Fibroblast of lung (primary cell): Measurements from ENCODE around the gene PTPRM. TPM values are rescaled to one million over a fixed set of nuclear protein-coding genes. Genes with fewer than 3 reads are reported as not detected.

Source experiments
- DNase-seq, 2 donors: peaks; one replicate each; pipeline versions ENCODE4 v3.0.0 to v3.0.0-alpha.2; 2010; ENCODE audit warnings: low read depth in 2 of 2
- H2AFZ ChIP-seq: 2 replicates; pipeline ENCODE4 v1.5.1; 2012; ENCODE audit warnings: low read length, control low read depth, inconsistent platforms
- H3K27ac ChIP-seq: 2 replicates; pipeline ENCODE4 v1.5.1; 2011; ENCODE audit warnings: low read length, control low read depth; ENCODE audit not compliant: insufficient read depth
- H3K27me3 ChIP-seq: 2 replicates; pipeline ENCODE4 v1.5.1; 2011; ENCODE audit warnings: mild to moderate bottlenecking, low read length; ENCODE audit not compliant: control insufficient read depth, insufficient read depth
- H3K36me3 ChIP-seq: 2 replicates; pipeline ENCODE4 v1.5.1; 2011; ENCODE audit warnings: low read length; ENCODE audit not compliant: control insufficient read depth, insufficient read depth
- H3K4me1 ChIP-seq: 2 replicates; pipeline ENCODE4 v1.5.1; 2011; ENCODE audit warnings: low read length; ENCODE audit not compliant: control insufficient read depth, insufficient read depth; ENCODE audit errors: extremely low read depth
- H3K4me2 ChIP-seq: 2 replicates; pipeline ENCODE4 v1.5.1; 2011; ENCODE audit warnings: low read length, control low read depth; ENCODE audit not compliant: insufficient read depth; ENCODE audit errors: extremely low read depth
- H3K4me3 ChIP-seq, 4 experiments: fragments of 200-600 bp in 1 of 4; sonication (generic) in 1 of 4; replicated peaks in 1 of 4; 2 replicates each; pipeline ENCODE4 v1.5.1; 2011 to 2016; ENCODE audit warnings: low read length in 4 of 4, low read depth in 3 of 4, mild to moderate bottlenecking in 3 of 4, control low read depth in 2 of 4, inconsistent platforms in 1 of 4, mixed read lengths in 1 of 4; ENCODE audit not compliant: insufficient read depth in 1 of 4; ENCODE audit errors: control extremely low read depth in 1 of 4
- H3K79me2 ChIP-seq: 2 replicates; pipeline ENCODE4 v1.5.1; 2012; ENCODE audit warnings: mild to moderate bottlenecking, low read length, inconsistent platforms; ENCODE audit not compliant: control insufficient read depth, insufficient read depth
- H3K9ac ChIP-seq: 2 replicates; pipeline ENCODE4 v1.5.1; 2011; ENCODE audit warnings: mild to moderate bottlenecking, low read length, control low read depth; ENCODE audit not compliant: insufficient read depth
- H3K9me3 ChIP-seq: 2 replicates; pipeline ENCODE4 v1.5.1; 2012; ENCODE audit warnings: low read depth, low read length; ENCODE audit not compliant: control insufficient read depth, insufficient read depth
- H4K20me1 ChIP-seq: 2 replicates; pipeline ENCODE4 v1.5.1; 2011; ENCODE audit warnings: low read length; ENCODE audit not compliant: control insufficient read depth, insufficient read depth; ENCODE audit errors: extremely low read depth
- CTCF ChIP-seq, 2 donors: IDR thresholded peaks in 1 of 2; conservative IDR thresholded peaks in 1 of 2; 1 replicate in 1 of 2; 2 replicates in 1 of 2; pipeline ENCODE4 v1.5.1; 2011 to 2012; ENCODE audit warnings: low read length in 2 of 2, control low read depth in 1 of 2, inconsistent platforms in 1 of 2, low read depth in 1 of 2, mild to moderate bottlenecking in 1 of 2
- EZH2 ChIP-seq: IDR thresholded peaks from 2 replicates; pipeline ENCODE4 v1.5.1; 2012; ENCODE audit warnings: low read length, control low read depth, mild to moderate bottlenecking; ENCODE audit errors: missing control alignments
- polyA plus RNA-seq, 2 donors: library from polyadenylated mRNA; depleted of rRNA in 1 of 2; stranded (reverse) in 1 of 2; unstranded in 1 of 2; fragments of >200 nt; gene quantifications; 2 replicates each; pipeline ENCODE4 v1.2.1, GENCODE V29; 2011 to 2012; ENCODE audit warnings: missing spikeins in 1 of 2
- total RNA-seq: library from RNA; depleted of rRNA; stranded (reverse); fragments of >200 nt; gene quantifications from 2 replicates; pipeline ENCODE4 v1.2.1, GENCODE V29; 2014

PTPRM gene
- total and polyA plus RNA-seq, 2 donors (not counting 1 experiment from before 2014, with no cell fraction given), result 86.6 to 87.0 TPM

- no peak overlapping the region for H3K4me2 ChIP-seq
- H3K9me3 ChIP-seq, result no peaks in the 10 kb centered on the region
- TF ChIP-seq EZH2 (no peak), CTCF (conservative IDR thresholded peaks at IDR 0.05 in 1 of 2, IDR thresholded peaks at IDR 0.05 in 1 of 2; ENCODE audit: low read depth in 1 of 2, low read length in 2 of 2) (no peak)
- H4K20me1 ChIP-seq, result no peaks in the 10 kb centered on the region
- no peaks in the 10 kb centered on the region for H3K79me2 ChIP-seq
- no peak for DNase-seq
- H2AFZ ChIP-seq, result no peak overlapping the region
- no peak overlapping the region for H3K9ac ChIP-seq
- no peak overlapping the region for H3K27ac ChIP-seq
- H3K4me3 ChIP-seq, result no peak overlapping the region
- H3K27me3 ChIP-seq, result no peaks in the 10 kb centered on the region
- no peaks in the 10 kb centered on the region for H3K4me1 ChIP-seq
- H3K36me3 ChIP-seq, result no peaks in the 10 kb centered on the region
Measured at GRCh38 chr18:7914834-7915670, 347.9 kb downstream of the PTPRM start.

GRCh38 chr18:7918701-7919100 lies 351.6 kb downstream of the PTPRM start:
- no peak overlapping the region for H3K4me2 ChIP-seq
- DNase-seq, result no peak
- no peak overlapping the region for H3K9ac ChIP-seq
- no peaks in the 10 kb centered on the region for H3K79me2 ChIP-seq
- no peaks in the 10 kb centered on the region for H3K27me3 ChIP-seq
- no peaks in the 10 kb centered on the region for H4K20me1 ChIP-seq
- H3K4me1 ChIP-seq, result peaks cover 10% of the 10 kb centered on the region
- no peak overlapping the region for H3K27ac ChIP-seq
- H3K9me3 ChIP-seq, result no peaks in the 10 kb centered on the region
- no peak overlapping the region for H2AFZ ChIP-seq
- TF ChIP-seq EZH2, result no peak
- no peak for TF ChIP-seq CTCF (conservative IDR thresholded peaks at IDR 0.05 in 1 of 2, IDR thresholded peaks at IDR 0.05 in 1 of 2; ENCODE audit: low read depth in 1 of 2, low read length in 2 of 2)
- H3K4me3 ChIP-seq, result no peak overlapping the region
- H3K36me3 ChIP-seq, result no peaks in the 10 kb centered on the region

- H3K9me3 ChIP-seq, result no peaks in the 10 kb centered on the region
- H3K4me2 ChIP-seq, result no peak overlapping the region
- no peak overlapping the region for H3K27ac ChIP-seq
- H2AFZ ChIP-seq, result no peak overlapping the region
- H3K9ac ChIP-seq, result no peak overlapping the region
- peaks cover 10% of the 10 kb centered on the region for H3K4me1 ChIP-seq
- H3K27me3 ChIP-seq, result no peaks in the 10 kb centered on the region
- no peak for DNase-seq
- H4K20me1 ChIP-seq, result no peaks in the 10 kb centered on the region
- TF ChIP-seq CTCF (conservative IDR thresholded peaks at IDR 0.05 in 1 of 2, IDR thresholded peaks at IDR 0.05 in 1 of 2; ENCODE audit: low read depth in 1 of 2, low read length in 2 of 2) (no peak), EZH2 (no peak)
- H3K79me2 ChIP-seq, result no peaks in the 10 kb centered on the region
- H3K4me3 ChIP-seq, result no peak overlapping the region
- H3K36me3 ChIP-seq, result no peaks in the 10 kb centered on the region
Measured at GRCh38 chr18:7919565-7919964, 352.4 kb downstream of the PTPRM start.
